Measurements from ENCODE around the gene RAB5IF.

The RAB5IF gene

DNA sequence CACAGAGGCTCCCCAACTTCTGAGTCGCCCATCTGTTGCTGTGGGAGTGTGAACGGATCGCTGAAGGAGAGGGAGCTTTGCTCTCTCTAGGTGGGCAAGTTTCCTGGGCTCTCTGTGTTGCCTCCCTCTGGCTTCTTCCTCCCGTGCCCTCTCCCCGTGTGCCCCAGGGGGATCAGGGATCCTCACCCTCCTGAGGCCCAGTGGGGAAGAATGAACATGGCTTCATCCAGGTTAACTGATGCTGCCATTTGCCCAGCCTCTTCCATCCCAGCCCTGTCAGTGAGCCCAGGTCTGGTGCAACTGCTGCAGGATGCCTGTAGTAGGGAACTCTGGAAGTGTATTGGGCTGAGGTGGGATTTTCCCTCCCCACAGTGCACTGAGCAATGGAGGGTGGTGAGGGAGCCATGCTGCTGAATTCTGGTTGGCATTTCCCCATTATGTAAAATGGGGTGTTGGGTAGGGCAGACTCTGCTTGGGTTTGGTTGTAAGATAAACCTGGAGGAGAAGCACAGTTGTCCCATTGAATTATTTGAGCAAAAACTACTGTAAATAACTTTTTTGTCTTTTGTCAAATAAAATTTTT is 12.1 kb upstream of the RAB5IF start:
- Histone ChIP-seq H3K36me3 (ENCODE audit: control insufficient read depth, insufficient read depth, low read length) (no peaks in the 10 kb centered on the region), H3K4me1 (peaks cover 10% of the 10 kb centered on the region), H3K9me3 (ENCODE audit: control insufficient read depth, low read length) (no peaks in the 10 kb centered on the region), H3K27me3 (ENCODE audit: control insufficient read depth, insufficient read depth, low read length) (no peaks in the 10 kb centered on the region), H3K9ac (no peak overlapping the region), H3K4me3 (ENCODE audit: low read depth, low read length) (no peak overlapping the region), H3K27ac (no peak overlapping the region), H3K79me2 (no peaks in the 10 kb centered on the region), H2AFZ (no peak overlapping the region), H3K4me2 (ENCODE audit: low read length) (no peak overlapping the region)
- TF ChIP-seq, protein P1, sequence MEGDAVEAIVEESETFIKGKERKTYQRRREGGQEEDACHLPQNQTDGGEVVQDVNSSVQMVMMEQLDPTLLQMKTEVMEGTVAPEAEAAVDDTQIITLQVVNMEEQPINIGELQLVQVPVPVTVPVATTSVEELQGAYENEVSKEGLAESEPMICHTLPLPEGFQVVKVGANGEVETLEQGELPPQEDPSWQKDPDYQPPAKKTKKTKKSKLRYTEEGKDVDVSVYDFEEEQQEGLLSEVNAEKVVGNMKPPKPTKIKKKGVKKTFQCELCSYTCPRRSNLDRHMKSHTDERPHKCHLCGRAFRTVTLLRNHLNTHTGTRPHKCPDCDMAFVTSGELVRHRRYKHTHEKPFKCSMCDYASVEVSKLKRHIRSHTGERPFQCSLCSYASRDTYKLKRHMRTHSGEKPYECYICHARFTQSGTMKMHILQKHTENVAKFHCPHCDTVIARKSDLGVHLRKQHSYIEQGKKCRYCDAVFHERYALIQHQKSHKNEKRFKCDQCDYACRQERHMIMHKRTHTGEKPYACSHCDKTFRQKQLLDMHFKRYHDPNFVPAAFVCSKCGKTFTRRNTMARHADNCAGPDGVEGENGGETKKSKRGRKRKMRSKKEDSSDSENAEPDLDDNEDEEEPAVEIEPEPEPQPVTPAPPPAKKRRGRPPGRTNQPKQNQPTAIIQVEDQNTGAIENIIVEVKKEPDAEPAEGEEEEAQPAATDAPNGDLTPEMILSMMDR (IDR thresholded peaks at IDR 0.05): no peak

DNA sequence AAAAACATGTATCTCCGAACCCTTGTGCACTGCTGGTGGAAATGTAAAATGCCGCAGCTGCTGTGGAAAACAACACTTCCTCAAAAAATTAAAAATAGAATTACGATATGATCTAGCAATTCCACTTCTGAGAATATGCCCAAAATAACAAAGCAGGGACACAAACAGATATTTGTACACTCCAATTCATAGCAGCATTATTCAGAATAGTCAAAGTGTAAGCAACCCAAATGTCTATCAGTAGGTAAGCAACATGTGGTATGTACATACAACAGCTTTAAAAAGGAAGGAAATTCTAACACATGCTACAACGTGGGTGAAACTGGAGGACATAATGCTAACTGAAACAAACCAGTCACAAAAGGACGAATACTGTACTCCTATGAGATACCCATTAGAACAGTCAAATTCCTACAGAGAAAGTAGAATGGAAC is 5.7 kb upstream of the RAB5IF start:
- H3K4me2 ChIP-seq (ENCODE audit: low read length): no peak overlapping the region
- H3K79me2 ChIP-seq: no peaks in the 10 kb centered on the region
- TF ChIP-seq, protein P1 (IDR thresholded peaks at IDR 0.05): no peak
- H3K4me3 ChIP-seq (ENCODE audit: low read depth, low read length): no peak overlapping the region
- H2AFZ ChIP-seq: no peak overlapping the region
- H3K27me3 ChIP-seq (ENCODE audit: control insufficient read depth, insufficient read depth, low read length): no peaks in the 10 kb centered on the region
- H3K9ac ChIP-seq: no peak overlapping the region
- no peaks in the 10 kb centered on the region for H3K36me3 ChIP-seq (ENCODE audit: control insufficient read depth, insufficient read depth, low read length)
- H3K27ac ChIP-seq: no peak overlapping the region
- peaks cover under 1% of the 10 kb centered on the region for H3K4me1 ChIP-seq
- H3K9me3 ChIP-seq (ENCODE audit: control insufficient read depth, low read length): no peaks in the 10 kb centered on the region

DNA sequence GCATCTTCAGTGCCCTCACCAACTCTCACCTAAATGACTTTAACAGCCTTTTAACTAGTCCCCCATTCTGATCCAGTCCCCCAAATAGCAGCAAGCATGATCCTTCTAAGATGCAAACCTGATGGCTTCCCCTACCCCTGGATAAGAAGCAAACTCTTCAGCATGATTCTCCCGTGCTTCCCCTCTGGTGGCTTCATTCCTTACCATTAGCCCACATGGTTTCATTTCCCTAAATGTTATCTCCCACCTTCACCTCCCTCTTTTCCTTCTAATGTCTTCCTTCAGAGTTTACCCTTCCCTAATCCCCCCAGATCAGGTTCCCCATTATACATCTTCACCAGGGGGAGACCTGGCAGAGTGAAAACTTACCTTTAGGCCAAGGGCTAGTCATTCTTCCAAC is 4.0 kb upstream of the RAB5IF start:
- no peaks in the 10 kb centered on the region for H3K36me3 ChIP-seq (ENCODE audit: control insufficient read depth, insufficient read depth, low read length)
- H3K4me2 ChIP-seq (ENCODE audit: low read length): no peak overlapping the region
- no peaks in the 10 kb centered on the region for H3K9me3 ChIP-seq (ENCODE audit: control insufficient read depth, low read length)
- H3K4me1 ChIP-seq: peaks cover 3% of the 10 kb centered on the region
- H3K27ac ChIP-seq: no peak overlapping the region
- H3K27me3 ChIP-seq (ENCODE audit: control insufficient read depth, insufficient read depth, low read length): no peaks in the 10 kb centered on the region
- no peak overlapping the region for H3K9ac ChIP-seq
- H3K4me3 ChIP-seq (ENCODE audit: low read depth, low read length): no peak overlapping the region
- peaks cover 7% of the 10 kb centered on the region for H3K79me2 ChIP-seq
- H2AFZ ChIP-seq: no peak overlapping the region
- TF ChIP-seq, protein P1 (IDR thresholded peaks at IDR 0.05): no peak

DNA sequence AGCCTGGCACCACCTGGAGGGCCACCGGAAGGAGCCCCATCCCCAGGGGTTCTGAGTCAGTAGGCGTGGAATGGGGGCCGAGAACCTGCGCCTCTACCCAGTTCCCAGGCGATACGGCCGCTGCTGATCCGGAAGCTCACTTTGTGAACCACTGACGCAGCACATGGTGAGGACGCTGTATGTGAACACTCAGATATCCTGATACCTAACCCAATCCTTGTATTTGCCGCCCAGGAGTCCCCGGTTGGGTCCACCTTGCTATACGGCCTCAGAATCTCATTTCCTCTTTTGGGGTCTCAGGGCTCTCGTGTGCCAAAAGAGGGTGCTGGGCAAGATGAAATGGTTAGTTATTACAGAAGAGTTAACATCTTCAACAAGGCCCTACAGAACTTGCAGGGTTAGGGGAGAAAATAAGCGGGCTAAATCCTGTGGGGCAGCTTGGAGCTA is 604 bp upstream of the RAB5IF start:
- Histone ChIP-seq H3K79me2 (peaks cover 21% of the 10 kb centered on the region), H3K4me1 (peaks cover 16% of the 10 kb centered on the region), H3K27me3 (ENCODE audit: control insufficient read depth, insufficient read depth, low read length) (no peaks in the 10 kb centered on the region), H3K4me2 (ENCODE audit: low read length) (peak overlapping the region; percentile 61), H3K9me3 (ENCODE audit: control insufficient read depth, low read length) (no peaks in the 10 kb centered on the region), H3K9ac (no peak overlapping the region), H3K27ac (peak overlapping the region; percentile 46), H2AFZ (peak overlapping the region; percentile 98), H3K36me3 (ENCODE audit: control insufficient read depth, insufficient read depth, low read length) (no peaks in the 10 kb centered on the region), H3K4me3 (ENCODE audit: low read depth, low read length) (peak overlapping the region; percentile 91)
- TF ChIP-seq, protein P1 (IDR thresholded peaks at IDR 0.05): no peak

Data from parathyroid adenoma (tissue), 2 donors.